ENCODE data around the gene AKT3.

GRCh38 chr1:243443557-243443956 lies 406.5 kb downstream of the AKT3 start:
- TF ChIP-seq POLR2A (IDR thresholded peaks at IDR 0.05) (no peak), CTCF (IDR thresholded peaks at IDR 0.05) (no peak)

Data from thyroid gland (tissue), 4 donors.